Neural progenitor cell (in vitro differentiated cells): ENCODE results near the gene MAP2K7. TPM values are rescaled to one million over a fixed set of nuclear protein-coding genes. Genes with fewer than 3 reads are reported as not detected.
A peak's percentile ranks its signal among the peaks of the same experiment; 100 is the strongest.

Experiments
- DNase-seq: peaks from one replicate; pipeline ENCODE4 v3.0.0-alpha.2; 2016; ENCODE audit warnings: low spot score
- H2AFZ ChIP-seq: fragments of 200-600 bp; sonication (generic); replicated peaks from 2 replicates; pipeline ENCODE4 v1.6.1; 2016; ENCODE audit warnings: antibody characterized with exemption
- H3F3A ChIP-seq: fragments of 200-600 bp; sonication (generic); 2 replicates; pipeline ENCODE4 v1.6.1; 2016; ENCODE audit warnings: antibody characterized with exemption, low read depth
- H3K27ac ChIP-seq: fragments of 200-600 bp; sonication (generic); 2 replicates; pipeline ENCODE4 v1.5.1; 2016; ENCODE audit warnings: mild to moderate bottlenecking
- H3K27me3 ChIP-seq: fragments of 200-600 bp; sonication (generic); 2 replicates; pipeline ENCODE4 v1.6.1; 2016; ENCODE audit warnings: mild to moderate bottlenecking, moderate library complexity
- H3K36me3 ChIP-seq: fragments of 200-600 bp; sonication (generic); 2 replicates; pipeline ENCODE4 v1.5.1; 2016
- H3K4me1 ChIP-seq: fragments of 200-600 bp; sonication (generic); 2 replicates; pipeline ENCODE4 v1.6.1; 2016; ENCODE audit warnings: mixed run types
- H3K4me2 ChIP-seq: fragments of 200-600 bp; sonication (generic); 2 replicates; pipeline ENCODE4 v1.6.1; 2016
- H3K4me3 ChIP-seq: fragments of 200-600 bp; sonication (generic); 2 replicates; pipeline ENCODE4 v1.5.1; 2016
- H3K79me2 ChIP-seq: fragments of 200-600 bp; sonication (generic); 2 replicates; pipeline ENCODE4 v1.6.1; 2016; ENCODE audit warnings: low read depth
- H3K9ac ChIP-seq: fragments of 200-600 bp; sonication (generic); 2 replicates; pipeline ENCODE4 v1.6.1; 2016
- H3K9me3 ChIP-seq: fragments of 200-600 bp; sonication (generic); 2 replicates; pipeline ENCODE4 v1.5.1; 2016; ENCODE audit warnings: low read depth
- H4K20me1 ChIP-seq: fragments of 200-600 bp; sonication (generic); 2 replicates; pipeline ENCODE4 v1.6.1; 2016; ENCODE audit warnings: low read depth
- H3K27ac Mint-ChIP-seq: 3 replicates; pipeline ENCODE4 v1.8.0; 2021; ENCODE audit warnings: mixed read lengths
- H3K27me3 Mint-ChIP-seq: 2 replicates; pipeline ENCODE4 v1.8.0; 2022; ENCODE audit warnings: low read depth, mild to moderate bottlenecking, inconsistent platforms, moderate library complexity, mixed read lengths; ENCODE audit not compliant: insufficient read depth
- H3K36me3 Mint-ChIP-seq: 3 replicates; pipeline ENCODE4 v1.8.0; 2021; ENCODE audit warnings: mixed read lengths
- H3K4me1 Mint-ChIP-seq: 3 replicates; pipeline ENCODE4 v1.8.0; 2021; ENCODE audit warnings: mixed read lengths
- H3K4me3 Mint-ChIP-seq: 3 replicates; pipeline ENCODE4 v1.8.0; 2021; ENCODE audit warnings: mild to moderate bottlenecking, moderate library complexity, mixed read lengths
- H3K9me3 Mint-ChIP-seq: 3 replicates; pipeline ENCODE4 v1.8.0; 2020; ENCODE audit warnings: mixed read lengths
- EZH2 ChIP-seq: fragments of 200-600 bp; sonication (generic); IDR thresholded peaks from 2 replicates; pipeline ENCODE4 v1.6.1; 2017; ENCODE audit warnings: antibody characterized with exemption, mild to moderate bottlenecking, moderate library complexity
- EZH2phosphoT487 ChIP-seq: fragments of 200-600 bp; sonication (generic); IDR thresholded peaks from 2 replicates; pipeline ENCODE4 v1.6.1; 2017; ENCODE audit warnings: antibody characterized with exemption
- total RNA-seq: library from RNA; depleted of rRNA; stranded (reverse); fragments of >200 nt; gene quantifications from 2 replicates; pipeline ENCODE4 v1.2.3, GENCODE V29; 2015; ENCODE audit warnings: low replicate concordance
- TF ChIP-seq, protein P1 (sequence below): fragments of 200-600 bp; sonication (generic); IDR thresholded peaks from 2 replicates; pipeline ENCODE4 v1.5.1; 2017; ENCODE audit warnings: antibody characterized with exemption, mild to moderate bottlenecking

Gene MAP2K7
- total RNA-seq, 1 donor from 2014 or later: 14.4 TPM

DNA sequence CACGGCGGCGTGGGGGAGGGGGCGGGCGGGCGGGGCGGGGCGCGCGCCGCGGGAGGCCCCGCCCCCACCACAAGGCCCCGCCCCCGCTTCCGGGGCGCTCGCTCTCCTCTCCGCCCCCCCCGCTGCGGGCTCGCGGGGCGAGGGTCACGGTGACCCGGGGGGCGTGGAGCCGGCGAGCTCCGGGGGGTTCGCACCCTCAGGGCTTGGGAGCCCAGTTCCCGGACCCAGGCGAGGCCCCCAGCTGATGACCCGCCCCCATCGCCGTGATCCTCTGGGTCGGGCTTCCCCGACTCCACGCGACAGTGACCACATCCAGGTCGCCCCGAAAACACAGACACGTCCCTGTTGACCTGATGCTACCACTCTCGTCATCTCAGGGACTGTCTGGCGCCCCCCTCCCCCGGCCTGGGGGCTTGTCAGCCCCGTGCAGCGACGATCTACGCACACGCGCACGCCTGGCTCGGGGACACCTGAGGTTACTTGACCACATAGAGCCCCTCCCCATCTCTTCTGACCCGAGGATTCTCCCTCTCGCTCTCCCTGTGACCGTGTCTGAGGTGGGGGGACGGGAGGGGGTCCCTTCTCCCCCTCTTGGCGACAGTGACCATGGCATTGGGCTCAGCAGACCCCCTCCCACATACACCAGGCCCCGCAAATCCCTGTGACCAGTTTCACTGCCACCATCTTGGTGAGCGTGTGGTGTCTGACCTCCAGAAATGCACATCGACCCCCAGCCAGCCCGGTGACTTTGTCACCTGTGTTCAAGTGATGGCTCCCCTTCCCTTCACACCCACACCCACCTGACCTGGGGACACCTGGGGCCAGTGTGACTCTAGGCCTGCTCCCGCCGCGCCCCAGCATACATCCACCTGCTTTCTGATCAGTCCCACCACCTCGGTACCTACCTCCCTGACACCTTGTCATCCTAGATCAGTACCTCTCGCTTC, 670 bp downstream of the MAP2K7 start:
- H4K20me1 ChIP-seq: peaks cover 53% of the 10 kb centered on the region
- Mint-ChIP-seq H3K4me1 (peaks cover 20% of the 10 kb centered on the region), H3K4me3 (peak overlapping the region; percentile 92), H3K36me3 (peaks cover 2% of the 10 kb centered on the region), H3K9me3 (no peaks in the 10 kb centered on the region), H3K27me3 (peaks cover 5% of the 10 kb centered on the region), H3K27ac (peak overlapping the region; percentile 79)
- H3K9ac ChIP-seq: no peak overlapping the region
- peak overlapping the region; percentile 91 for H3K4me3 ChIP-seq
- no peaks in the 10 kb centered on the region for H3K9me3 ChIP-seq
- TF ChIP-seq EZH2 (no peak), EZH2phosphoT487 (no peak)
- TF ChIP-seq, protein P1, sequence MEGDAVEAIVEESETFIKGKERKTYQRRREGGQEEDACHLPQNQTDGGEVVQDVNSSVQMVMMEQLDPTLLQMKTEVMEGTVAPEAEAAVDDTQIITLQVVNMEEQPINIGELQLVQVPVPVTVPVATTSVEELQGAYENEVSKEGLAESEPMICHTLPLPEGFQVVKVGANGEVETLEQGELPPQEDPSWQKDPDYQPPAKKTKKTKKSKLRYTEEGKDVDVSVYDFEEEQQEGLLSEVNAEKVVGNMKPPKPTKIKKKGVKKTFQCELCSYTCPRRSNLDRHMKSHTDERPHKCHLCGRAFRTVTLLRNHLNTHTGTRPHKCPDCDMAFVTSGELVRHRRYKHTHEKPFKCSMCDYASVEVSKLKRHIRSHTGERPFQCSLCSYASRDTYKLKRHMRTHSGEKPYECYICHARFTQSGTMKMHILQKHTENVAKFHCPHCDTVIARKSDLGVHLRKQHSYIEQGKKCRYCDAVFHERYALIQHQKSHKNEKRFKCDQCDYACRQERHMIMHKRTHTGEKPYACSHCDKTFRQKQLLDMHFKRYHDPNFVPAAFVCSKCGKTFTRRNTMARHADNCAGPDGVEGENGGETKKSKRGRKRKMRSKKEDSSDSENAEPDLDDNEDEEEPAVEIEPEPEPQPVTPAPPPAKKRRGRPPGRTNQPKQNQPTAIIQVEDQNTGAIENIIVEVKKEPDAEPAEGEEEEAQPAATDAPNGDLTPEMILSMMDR: no peak
- H3K36me3 ChIP-seq: no peaks in the 10 kb centered on the region
- H3K4me2 ChIP-seq: peak overlapping the region; percentile 88
- peaks cover 5% of the 10 kb centered on the region for H3K27me3 ChIP-seq
- peaks cover 11% of the 10 kb centered on the region for H3K4me1 ChIP-seq
- no peak overlapping the region for H2AFZ ChIP-seq
- H3K27ac ChIP-seq: no peak overlapping the region
- peaks cover 37% of the 10 kb centered on the region for H3K79me2 ChIP-seq
- H3F3A ChIP-seq: peaks cover 9% of the 10 kb centered on the region
- DNase-seq: peak; percentile 66

DNA sequence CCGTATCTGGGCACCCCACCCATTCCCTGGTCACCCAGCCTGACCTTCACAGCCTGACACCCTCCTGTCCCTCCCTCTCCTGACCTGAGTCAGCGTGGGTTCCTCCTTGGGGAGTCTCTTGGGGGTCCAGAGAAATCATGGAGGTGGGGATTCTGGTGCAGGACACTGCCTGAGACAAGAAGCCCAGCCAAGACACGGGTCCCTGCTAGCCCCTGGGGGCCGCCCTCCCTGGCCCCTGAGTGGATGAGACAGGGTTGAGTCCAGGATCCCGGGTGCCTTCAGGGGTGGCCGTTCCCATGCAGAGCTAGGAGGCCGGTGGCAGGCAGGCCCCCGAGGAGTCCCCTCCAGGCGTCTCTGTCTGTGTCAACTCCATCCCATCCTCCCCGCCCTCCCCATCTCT, 1.6 kb downstream of the MAP2K7 start:
- Histone ChIP-seq H3K4me2 (peak overlapping the region; percentile 88), H3K36me3 (no peaks in the 10 kb centered on the region), H2AFZ (no peak overlapping the region), H3K9ac (no peak overlapping the region), H3K4me3 (no peak overlapping the region), H3K27me3 (peaks cover 5% of the 10 kb centered on the region), H3F3A (peaks cover 9% of the 10 kb centered on the region), H3K79me2 (peaks cover 37% of the 10 kb centered on the region), H3K4me1 (peaks cover 11% of the 10 kb centered on the region), H3K9me3 (no peaks in the 10 kb centered on the region), H4K20me1 (peaks cover 53% of the 10 kb centered on the region), H3K27ac (no peak overlapping the region)
- Mint-ChIP-seq H3K4me3 (peak overlapping the region; percentile 87), H3K36me3 (peaks cover 2% of the 10 kb centered on the region), H3K27me3 (peaks cover 5% of the 10 kb centered on the region), H3K9me3 (no peaks in the 10 kb centered on the region), H3K27ac (peak overlapping the region; percentile 36), H3K4me1 (peaks cover 20% of the 10 kb centered on the region)
- TF ChIP-seq, protein P1: no peak
- TF ChIP-seq EZH2 (no peak), EZH2phosphoT487 (no peak)
- DNase-seq: no peak

DNA sequence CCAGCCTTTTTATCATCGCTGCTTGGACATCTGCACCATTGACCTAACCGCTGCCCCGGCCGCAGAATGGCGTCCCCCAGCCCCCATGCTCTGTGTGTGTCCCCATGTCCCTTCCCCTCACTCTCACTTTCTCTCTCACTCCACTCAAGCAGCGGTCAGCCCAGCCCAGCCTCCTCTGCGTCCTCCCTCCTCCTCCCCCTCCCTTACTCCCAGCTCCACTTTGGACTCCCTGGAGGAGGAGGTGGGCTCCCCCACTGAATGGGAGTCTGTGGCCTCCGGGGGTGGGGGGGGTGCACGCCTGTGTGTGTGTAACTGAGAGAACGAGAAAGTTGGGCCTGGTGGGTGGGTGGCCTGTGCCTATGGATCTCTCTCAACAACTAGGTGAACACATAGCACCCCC, 2.2 kb downstream of the MAP2K7 start:
- Mint-ChIP-seq H3K4me3 (peak overlapping the region; percentile 77), H3K36me3 (peaks cover 2% of the 10 kb centered on the region), H3K9me3 (no peaks in the 10 kb centered on the region), H3K27me3 (peaks cover 3% of the 10 kb centered on the region), H3K27ac (peak overlapping the region; percentile 36), H3K4me1 (peaks cover 20% of the 10 kb centered on the region)
- Histone ChIP-seq H3K9me3 (no peaks in the 10 kb centered on the region), H4K20me1 (peaks cover 53% of the 10 kb centered on the region), H2AFZ (no peak overlapping the region), H3K79me2 (peaks cover 37% of the 10 kb centered on the region), H3K27ac (no peak overlapping the region), H3F3A (peaks cover 9% of the 10 kb centered on the region), H3K4me1 (peaks cover 11% of the 10 kb centered on the region), H3K9ac (no peak overlapping the region), H3K36me3 (no peaks in the 10 kb centered on the region), H3K4me2 (no peak overlapping the region), H3K4me3 (no peak overlapping the region), H3K27me3 (peaks cover 5% of the 10 kb centered on the region)
- no peak for TF ChIP-seq EZH2phosphoT487
- TF ChIP-seq EZH2: no peak
- TF ChIP-seq, protein P1: no peak
- DNase-seq: no peak
